ENCODE measurements around the gene IQCC. TPM values are rescaled to one million over a fixed set of nuclear protein-coding genes. Genes with fewer than 3 reads are reported as not detected.

The IQCC gene
- polyA plus RNA-seq, 3 donors: 0.18 to 0.31 (median 0.28) TPM

DNA sequence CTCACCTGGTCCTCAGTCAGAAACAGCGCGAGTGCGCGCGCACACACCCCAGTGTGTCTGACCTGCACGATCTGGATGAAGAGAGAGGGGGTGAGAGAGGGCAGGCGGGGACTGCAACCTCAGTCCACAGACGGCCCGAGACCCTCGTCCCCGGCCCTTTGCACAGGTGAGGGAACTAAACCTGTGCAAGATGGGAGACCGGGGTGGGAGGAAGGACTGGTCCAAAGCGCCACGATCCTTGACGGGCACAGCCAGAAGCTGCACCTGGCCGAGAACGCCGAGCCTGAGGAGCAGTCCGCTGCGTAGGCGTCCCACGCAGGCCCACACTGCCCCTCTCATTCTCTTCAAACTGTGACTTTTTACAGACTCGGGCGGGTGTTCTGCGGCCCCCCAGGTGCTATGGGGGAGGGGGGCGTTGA lies 519 bp upstream of the IQCC start:
- Mint-ChIP-seq H3K4me1 (peaks cover 38% of the 10 kb centered on the region), H3K27me3 (ENCODE audit: low read depth in 3 of 3) (peaks cover 3 to 7% (median 6%) of the 10 kb centered on the region in 3 donors), H3K27ac (peak overlapping the region in 4 of 7 donors; percentile 15 to 90 (median 72)), H3K9me3 (peaks cover 0 to 1% (median 0%) of the 10 kb centered on the region in 7 donors), H3K4me3 (peak overlapping the region; percentile 84 to 90), H3K36me3 (no peaks in the 10 kb centered on the region)
- peak overlapping the region; percentile 94 for H3K4me2 ChIP-seq (replicated peaks; ENCODE audit: extremely low read depth, low read length, poor library complexity, severe bottlenecking)
- TF ChIP-seq, protein P1, sequence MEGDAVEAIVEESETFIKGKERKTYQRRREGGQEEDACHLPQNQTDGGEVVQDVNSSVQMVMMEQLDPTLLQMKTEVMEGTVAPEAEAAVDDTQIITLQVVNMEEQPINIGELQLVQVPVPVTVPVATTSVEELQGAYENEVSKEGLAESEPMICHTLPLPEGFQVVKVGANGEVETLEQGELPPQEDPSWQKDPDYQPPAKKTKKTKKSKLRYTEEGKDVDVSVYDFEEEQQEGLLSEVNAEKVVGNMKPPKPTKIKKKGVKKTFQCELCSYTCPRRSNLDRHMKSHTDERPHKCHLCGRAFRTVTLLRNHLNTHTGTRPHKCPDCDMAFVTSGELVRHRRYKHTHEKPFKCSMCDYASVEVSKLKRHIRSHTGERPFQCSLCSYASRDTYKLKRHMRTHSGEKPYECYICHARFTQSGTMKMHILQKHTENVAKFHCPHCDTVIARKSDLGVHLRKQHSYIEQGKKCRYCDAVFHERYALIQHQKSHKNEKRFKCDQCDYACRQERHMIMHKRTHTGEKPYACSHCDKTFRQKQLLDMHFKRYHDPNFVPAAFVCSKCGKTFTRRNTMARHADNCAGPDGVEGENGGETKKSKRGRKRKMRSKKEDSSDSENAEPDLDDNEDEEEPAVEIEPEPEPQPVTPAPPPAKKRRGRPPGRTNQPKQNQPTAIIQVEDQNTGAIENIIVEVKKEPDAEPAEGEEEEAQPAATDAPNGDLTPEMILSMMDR (IDR thresholded peaks at IDR 0.05): no peak
- peak overlapping the region; percentile 92 for H2AFZ ChIP-seq (ENCODE audit: insufficient read depth, low read depth, low read length, poor library complexity, severe bottlenecking)
- DNase-seq: no peak
- no peaks in the 10 kb centered on the region for H3K79me2 ChIP-seq (ENCODE audit: insufficient read depth, low read length)
- H3K4me3 ChIP-seq (replicated peaks in 1 of 3; ENCODE audit: low read depth in 2 of 3, low read length in 3 of 3): peak overlapping the region; percentile 44 to 84 (median 68)
- 91% methylated on average over 10 of the region's 26 CpGs for WGBS (ENCODE audit: insufficient coverage)
- H3K4me1 ChIP-seq (ENCODE audit: control insufficient read depth in 1 of 2, insufficient read depth in 2 of 2, low read length in 2 of 2): peaks cover 34 to 35% of the 10 kb centered on the region in 2 donors
- peak overlapping the region; percentile 70 for H3K9ac ChIP-seq (ENCODE audit: insufficient read depth, low read length, poor library complexity, severe bottlenecking)
- H3K27me3 ChIP-seq (ENCODE audit: control insufficient read depth in 2 of 2, insufficient read depth in 2 of 2, low read length in 2 of 2): no peaks in the 10 kb centered on the region
- no peaks in the 10 kb centered on the region for H4K20me1 ChIP-seq (ENCODE audit: insufficient read depth, low read length)
- intact Hi-C loops (cut with micrococcal nuclease): no loop called here
- H3K9me3 ChIP-seq (replicated peaks in 1 of 2; ENCODE audit: control insufficient read depth in 1 of 2, insufficient read depth in 1 of 2, low read length in 2 of 2): no peaks in the 10 kb centered on the region
- H3K36me3 ChIP-seq (replicated peaks in 1 of 2; ENCODE audit: control insufficient read depth in 1 of 2, insufficient read depth in 2 of 2, low read length in 2 of 2): no peaks in the 10 kb centered on the region
- peak overlapping the region in 1 of 2 donors; percentile 54 for H3K27ac ChIP-seq (ENCODE audit: low read depth in 1 of 2, low read length in 2 of 2)

DNA sequence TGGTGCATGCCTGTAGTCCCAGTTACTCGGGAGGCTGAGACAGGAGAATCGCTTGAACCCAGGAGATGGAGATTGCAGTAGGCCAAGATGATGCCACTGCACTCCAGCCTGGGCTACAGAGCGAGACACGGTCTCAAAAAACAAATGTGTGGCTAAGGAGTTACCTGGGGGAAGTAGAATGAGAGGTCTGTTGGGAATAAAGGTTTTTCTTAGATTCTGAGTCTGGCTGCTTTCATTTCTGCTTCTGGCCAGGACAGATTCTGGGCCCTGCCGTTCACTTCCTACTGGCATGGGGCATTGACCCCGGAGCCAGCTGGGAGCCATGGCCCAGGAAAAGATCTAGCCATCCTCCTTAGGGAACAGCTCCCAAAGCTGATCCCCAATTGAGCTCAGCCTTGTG lies 3.0 kb downstream of the IQCC start:
- H3K9me3 ChIP-seq (replicated peaks in 1 of 2; ENCODE audit: control insufficient read depth in 1 of 2, insufficient read depth in 1 of 2, low read length in 2 of 2): no peaks in the 10 kb centered on the region
- no peaks in the 10 kb centered on the region for H3K36me3 ChIP-seq (replicated peaks in 1 of 2; ENCODE audit: control insufficient read depth in 1 of 2, insufficient read depth in 2 of 2, low read length in 2 of 2)
- no peak overlapping the region for H3K9ac ChIP-seq (ENCODE audit: insufficient read depth, low read length, poor library complexity, severe bottlenecking)
- no peak overlapping the region for H3K4me2 ChIP-seq (replicated peaks; ENCODE audit: extremely low read depth, low read length, poor library complexity, severe bottlenecking)
- no peaks in the 10 kb centered on the region for H3K79me2 ChIP-seq (ENCODE audit: insufficient read depth, low read length)
- DNase-seq: no peak
- peaks cover 0 to 1% (median 0%) of the 10 kb centered on the region in 7 donors for H3K9me3 Mint-ChIP-seq
- H3K4me1 Mint-ChIP-seq: peaks cover 18% of the 10 kb centered on the region
- 100% methylated on average over 2 of the region's 6 CpGs for WGBS (ENCODE audit: insufficient coverage)
- intact Hi-C loops (cut with micrococcal nuclease): no loop called here
- H3K27me3 Mint-ChIP-seq (ENCODE audit: low read depth in 3 of 3): peaks cover 0 to 3% (median 0%) of the 10 kb centered on the region in 3 donors
- peak overlapping the region in 1 of 2 donors; percentile 20 for H3K27ac ChIP-seq (ENCODE audit: low read depth in 1 of 2, low read length in 2 of 2)
- peak overlapping the region in 1 of 7 donors; percentile 56 for H3K27ac Mint-ChIP-seq
- TF ChIP-seq, protein P1 (IDR thresholded peaks at IDR 0.05): no peak
- peaks cover 14 to 16% of the 10 kb centered on the region in 2 donors for H3K4me1 ChIP-seq (ENCODE audit: control insufficient read depth in 1 of 2, insufficient read depth in 2 of 2, low read length in 2 of 2)
- no peaks in the 10 kb centered on the region for H4K20me1 ChIP-seq (ENCODE audit: insufficient read depth, low read length)
- H3K4me3 Mint-ChIP-seq: no peak overlapping the region
- H3K4me3 ChIP-seq (replicated peaks in 1 of 3; ENCODE audit: low read depth in 2 of 3, low read length in 3 of 3): no peak overlapping the region
- H2AFZ ChIP-seq (ENCODE audit: insufficient read depth, low read depth, low read length, poor library complexity, severe bottlenecking): no peak overlapping the region
- H3K27me3 ChIP-seq (ENCODE audit: control insufficient read depth in 2 of 2, insufficient read depth in 2 of 2, low read length in 2 of 2): no peaks in the 10 kb centered on the region
- H3K36me3 Mint-ChIP-seq: no peaks in the 10 kb centered on the region
